Measurements from ENCODE around the gene DCAF5. TPM values are rescaled to one million over a fixed set of nuclear protein-coding genes. Genes with fewer than 3 reads are reported as not detected.

DCAF5 gene
- total and polyA plus RNA-seq, 2 of the 13 experiments (the other 11 are each of a cell fraction or from before 2014, with no cell fraction given): 13.4 to 31.6 TPM

GRCh38 chr14:69151458-69152180 lies 1.3 kb downstream of the DCAF5 start:
- H3K27ac ChIP-seq (ENCODE audit: extremely low read length, insufficient read depth, low read length): peak overlapping the region; percentile 90
- peaks cover 46% of the 10 kb centered on the region for H3K79me2 ChIP-seq (ENCODE audit: insufficient read depth, low read length)
- H3K4me2 ChIP-seq (ENCODE audit: low read depth, low read length): peak overlapping the region; percentile 77
- in situ Hi-C loops (cut with HindIII; ENCODE audit: extremely low pct_ligation_motif_present, low pct_unique_long_range_greater_than_20kb): no loop called here
- H3K9ac ChIP-seq (ENCODE audit: insufficient read depth, low read depth, low read length): peak overlapping the region; percentile 94
- H3K4me3 ChIP-seq (replicated peaks in 1 of 3; ENCODE audit: insufficient read depth in 1 of 3, low read depth in 2 of 3, low read length in 3 of 3): peak overlapping the region; percentile 95 to 99 (median 96)
- no peak overlapping the region for H2AFZ ChIP-seq (ENCODE audit: low read length)
- POLR2A ChIA-PET: interaction anchor here (0.8 to 2.4 kb wide), 4 partner anchors 12 to 1208 kb away, joined by 3 to 8 read pairs (median 4); partner anchors contain the start of genes COX16 and EXD2
- H3K9me3 ChIP-seq (ENCODE audit: low read length): no peaks in the 10 kb centered on the region
- intact Hi-C loops (cut with micrococcal nuclease; ENCODE audit: unreplicated experiment): loop anchor here (1.0 kb wide), 1 partner anchor 22 kb away; no protein-coding TSS in a partner anchor
- peaks cover 48% of the 10 kb centered on the region for H3K4me1 ChIP-seq (ENCODE audit: insufficient read depth, low read length)
- FAIRE-seq (no peak), DNase-seq (ENCODE audit: low spot score) (peak; percentile 55), ATAC-seq (peak; percentile 77)
- no peaks in the 10 kb centered on the region; a peak in 1 of 5 replicates for H3K27me3 ChIP-seq (ENCODE audit: control insufficient read depth in 1 of 2, insufficient read depth in 2 of 2, low read length in 2 of 2)
- no TSS peak for BruUV-seq (replicated peaks)
- WGBS (ENCODE audit: low lambda C conversion rate): 0% methylated on average over 14 of the region's 57 CpGs
- CTCF ChIA-PET (ENCODE audit: low intra/inter-chr PET ratio, low total read pairs): interaction anchor here (1.6 kb wide), 1 partner anchor 22 kb away, joined by 6 read pairs; no protein-coding TSS in a partner anchor
- H3K36me3 ChIP-seq (replicated peaks in 1 of 2; ENCODE audit: control insufficient read depth in 1 of 2, insufficient read depth in 2 of 2, low read length in 2 of 2): 0 out of 5 replicates have a peak, but pooled peaks cover 0 to 3% of the 10 kb centered on the region in 2 experiments
- no peaks in the 10 kb centered on the region for H4K20me1 ChIP-seq (ENCODE audit: insufficient read depth, low read length)
- TF ChIP-seq SIN3A (IDR thresholded peaks at IDR 0.05; ENCODE audit: borderline replicate concordance, low read depth, low read length): peak; percentile 75; the same call in 1 of the 2 replicates
- TF ChIP-seq UBTF (CRISPR knock-in tag; IDR thresholded peaks at IDR 0.05): peak; percentile 100
- no peak for TF ChIP-seq ZNF180 (CRISPR knock-in tag; IDR thresholded peaks at IDR 0.05; ENCODE audit: borderline replicate concordance, low read depth)
- 0 out of 2 replicates have a peak, but pooled peaks have one; percentile 13 for TF ChIP-seq SP5 (CRISPR knock-in tag; IDR thresholded peaks at IDR 0.05; ENCODE audit: borderline replicate concordance, low read depth)
- TF ChIP-seq TERF1 (CRISPR knock-in tag; IDR thresholded peaks at IDR 0.05): 0 out of 2 replicates have a peak, but pooled peaks have one; percentile 12
- peak; percentile 73 for TF ChIP-seq HDAC1 (CRISPR knock-in tag; IDR thresholded peaks at IDR 0.05)
- TF ChIP-seq FOXM1 (CRISPR knock-in tag; IDR thresholded peaks at IDR 0.05): no peak
- peak; percentile 96 to 98 for TF ChIP-seq HMGXB4 (CRISPR knock-in tag; IDR thresholded peaks at IDR 0.05; ENCODE audit: borderline replicate concordance in 1 of 2, low read depth in 1 of 2)
- no peak for TF ChIP-seq NFKBIZ (CRISPR knock-in tag; IDR thresholded peaks at IDR 0.05)
- no peak for TF ChIP-seq LCORL (IDR thresholded peaks at IDR 0.05)
- TF ChIP-seq LCORL (CRISPR knock-in tag; IDR thresholded peaks at IDR 0.05): peak; percentile 80

All from HepG2 (cell line).